ENCODE results near the gene CNN2. TPM values are rescaled to one million over a fixed set of nuclear protein-coding genes. Genes with fewer than 3 reads are reported as not detected.

Gene CNN2
- total and polyA plus RNA-seq, 9 of the 15 experiments (the other 6 are each of a cell fraction or from before 2014, with no cell fraction given): 12.1 to 174 (median 52.7) TPM

- ChIA-PET CTCF (ENCODE audit: low intra/inter-chr PET ratio) (no interaction called here), POLR2A (interaction anchor here (0.6 kb wide), 1 partner anchor 9 kb away, joined by 3 read pairs; no protein-coding TSS in a partner anchor)
- Histone ChIP-seq H3K79me2 (ENCODE audit: control insufficient read depth, insufficient read depth, low read length) (no peaks in the 10 kb centered on the region), H3K9me1 (ENCODE audit: control insufficient read depth, insufficient read depth, low read length) (no peaks in the 10 kb centered on the region), H3K36me3 (ENCODE audit: control insufficient read depth, insufficient read depth, low read length) (peaks cover 4% of the 10 kb centered on the region; the same call in 1 of the 3 replicates), H3K27me3 (ENCODE audit: control insufficient read depth in 2 of 2, insufficient read depth in 2 of 2, low read length in 2 of 2) (no peaks in the 10 kb centered on the region), H3K4me1 (replicated peaks in 1 of 2; ENCODE audit: control insufficient read depth in 2 of 2, insufficient read depth in 2 of 2, low read length in 2 of 2) (peaks cover 24 to 83% of the 10 kb centered on the region in 2 experiments), H4K20me1 (replicated peaks; ENCODE audit: control insufficient read depth, insufficient read depth, low read length) (0 out of 2 replicates have a peak, but pooled peaks cover 3% of the 10 kb centered on the region), H3K27ac (ENCODE audit: extremely low read depth, low read depth, low read length) (no peak overlapping the region), H3K9ac (ENCODE audit: insufficient read depth in 1 of 2, low read depth in 2 of 2, low read length in 2 of 2) (peak overlapping the region in 1 of 2 experiments; percentile 20; a peak in 1 of 4 replicates), H3K4me3 (no peak overlapping the region), H3K9me3 (replicated peaks; ENCODE audit: control insufficient read depth, insufficient read depth, low read depth, low read length) (no peaks in the 10 kb centered on the region), H3K4me2 (ENCODE audit: insufficient read depth, low read length) (no peak overlapping the region), H2AFZ (ENCODE audit: low read depth, low read length) (no peak overlapping the region)
- in situ Hi-C loops (cut with MboI) (no loop called here), intact Hi-C loops (cut with micrococcal nuclease) (no loop called here)
- TF ChIP-seq TBL1XR1 (IDR thresholded peaks at IDR 0.05; ENCODE audit: low read length in 2 of 2) (no peak), ZNF445 (CRISPR knock-in tag; IDR thresholded peaks at IDR 0.05; ENCODE audit: low read depth) (no peak), IFI16 (CRISPR knock-in tag; IDR thresholded peaks at IDR 0.05) (no peak), MYBL2 (IDR thresholded peaks at IDR 0.05; ENCODE audit: low read depth) (no peak), MYBL2 (CRISPR knock-in tag; IDR thresholded peaks at IDR 0.05; ENCODE audit: borderline replicate concordance) (no peak), RBM25 (IDR thresholded peaks at IDR 0.05; ENCODE audit: low read depth, low read length, severe bottlenecking) (peak; percentile 78), ADNP (tag; IDR thresholded peaks at IDR 0.05) (0 out of 2 replicates have a peak, but pooled peaks have one; percentile 57), BCOR (IDR thresholded peaks at IDR 0.05) (peak; percentile 89), KDM1A (IDR thresholded peaks at IDR 0.05) (peak; percentile 56; a peak in 3 of 4 replicates), ZFP36 (IDR thresholded peaks at IDR 0.05; ENCODE audit: low read depth, low read length, partially characterized antibody) (peak; percentile 65), ZBTB33 (CRISPR knock-in tag; IDR thresholded peaks at IDR 0.05) (peak; percentile 74)
- ATAC-seq: no peak
- BruUV-seq (replicated peaks): no TSS peak
- DNase-seq (ENCODE audit: extremely low read depth in 1 of 4, low spot score in 3 of 4): no peak
- WGBS (ENCODE audit: insufficient coverage, low coverage, missing lambda C conversion rate): 75% methylated on average over 18 of the region's 25 CpGs
- no peak for FAIRE-seq
Observed at GRCh38 chr19:1069009-1069779, 42.8 kb downstream of the CNN2 start.
